Measurements from ENCODE around the gene POLDIP3.
"Not testable (repeated sequence)": the region's sequence is repeated elsewhere in the genome, so short reads cannot be mapped to it uniquely, and the experiment has no call there.

The POLDIP3 gene

GRCh38 chr22:42620084-42620483, 5.4 kb upstream of the POLDIP3 start:
- no peak for DNase-seq (ENCODE audit: low read depth in 4 of 4, low spot score in 1 of 4)

- DNase-seq (ENCODE audit: low read depth in 4 of 4, low spot score in 1 of 4): no peak
Observed at GRCh38 chr22:42619261-42620063, 4.8 kb upstream of the POLDIP3 start.

GRCh38 chr22:42617155-42617983, 2.7 kb upstream of the POLDIP3 start:
- DNase-seq (ENCODE audit: low read depth in 4 of 4, low spot score in 1 of 4): no peak

GRCh38 chr22:42615860-42616175, 1.1 kb upstream of the POLDIP3 start:
- DNase-seq (ENCODE audit: low read depth in 4 of 4, low spot score in 1 of 4): not testable (repeated sequence)

- peak; percentile 74 to 85 (median 79) for DNase-seq (ENCODE audit: low read depth in 4 of 4, low spot score in 1 of 4)
Observed at GRCh38 chr22:42615092-42615859, 593 bp upstream of the POLDIP3 start.

GRCh38 chr22:42613872-42614301, 796 bp downstream of the POLDIP3 start:
- DNase-seq (ENCODE audit: low read depth in 4 of 4, low spot score in 1 of 4): peak in 2 of 4 experiments; percentile 5 to 17

GRCh38 chr22:42612336-42612735, 2.3 kb downstream of the POLDIP3 start:
- no peak for DNase-seq (ENCODE audit: low read depth in 4 of 4, low spot score in 1 of 4)

GRCh38 chr22:42611051-42611450, 3.6 kb downstream of the POLDIP3 start:
- DNase-seq (ENCODE audit: low read depth in 4 of 4, low spot score in 1 of 4): no peak

GRCh38 chr22:42610186-42610585, 4.5 kb downstream of the POLDIP3 start:
- DNase-seq (ENCODE audit: low read depth in 4 of 4, low spot score in 1 of 4): no peak

GRCh38 chr22:42608823-42609361, 5.8 kb downstream of the POLDIP3 start:
- DNase-seq (ENCODE audit: low read depth in 4 of 4, low spot score in 1 of 4): no peak

GRCh38 chr22:42608136-42608822, 6.4 kb downstream of the POLDIP3 start:
- DNase-seq (ENCODE audit: low read depth in 4 of 4, low spot score in 1 of 4): no peak

- DNase-seq (ENCODE audit: low read depth in 4 of 4, low spot score in 1 of 4): not testable (repeated sequence)
Observed at GRCh38 chr22:42607641-42608040, 7.0 kb downstream of the POLDIP3 start.

GRCh38 chr22:42604403-42604802, 10.3 kb downstream of the POLDIP3 start:
- no peak for DNase-seq (ENCODE audit: low read depth in 4 of 4, low spot score in 1 of 4)

- no peak for DNase-seq (ENCODE audit: low read depth in 4 of 4, low spot score in 1 of 4)
Observed at GRCh38 chr22:42603427-42603826, 11.3 kb downstream of the POLDIP3 start.

- DNase-seq (ENCODE audit: low read depth in 4 of 4, low spot score in 1 of 4): no peak
Observed at GRCh38 chr22:42602470-42602869, 12.2 kb downstream of the POLDIP3 start.

- no peak for DNase-seq (ENCODE audit: low read depth in 4 of 4, low spot score in 1 of 4)
Observed at GRCh38 chr22:42601879-42602465, 12.7 kb downstream of the POLDIP3 start.

GRCh38 chr22:42596863-42597530, 17.7 kb downstream of the POLDIP3 start:
- no peak for DNase-seq (ENCODE audit: low read depth in 4 of 4, low spot score in 1 of 4)

- DNase-seq (ENCODE audit: low read depth in 4 of 4, low spot score in 1 of 4): no peak
Observed at GRCh38 chr22:42596336-42596735, 18.3 kb downstream of the POLDIP3 start.

- no peak for DNase-seq (ENCODE audit: low read depth in 4 of 4, low spot score in 1 of 4)
Observed at GRCh38 chr22:42595434-42595833, 19.2 kb downstream of the POLDIP3 start.

GRCh38 chr22:42591987-42592386, 22.7 kb downstream of the POLDIP3 start:
- DNase-seq (ENCODE audit: low read depth in 4 of 4, low spot score in 1 of 4): no peak

Measured in stimulated activated CD4-positive, alpha-beta T cell treated with anti-CD3 and anti-CD28 coated beads, Interleukin-1b, Interleukin-23, amount 100 ng/mL, for 24 hours (primary cell).